ENCODE measurements around the gene HOXD8.

The HOXD8 gene

DNA sequence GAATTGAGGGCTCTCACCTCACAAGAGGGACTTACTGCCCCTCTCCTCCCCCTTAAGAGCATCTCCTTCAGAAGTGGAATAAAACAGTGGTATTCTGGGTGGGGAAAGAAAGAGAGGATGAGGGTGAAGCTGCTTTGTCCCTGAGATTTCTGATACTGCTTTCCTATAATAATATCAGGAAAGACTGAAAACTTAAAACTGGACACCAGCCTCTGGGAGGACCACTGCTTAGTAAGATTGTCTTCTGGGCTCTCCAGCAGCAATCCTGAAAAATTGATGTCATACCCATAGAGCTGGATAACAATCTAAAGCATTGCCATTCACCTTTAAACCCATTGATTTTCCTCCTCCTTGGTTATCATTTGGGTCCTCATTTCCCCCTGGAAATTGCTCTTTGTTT lies 17.1 kb downstream of the HOXD8 start:
- no peak for DNase-seq (ENCODE audit: low read depth in 3 of 3)

DNA sequence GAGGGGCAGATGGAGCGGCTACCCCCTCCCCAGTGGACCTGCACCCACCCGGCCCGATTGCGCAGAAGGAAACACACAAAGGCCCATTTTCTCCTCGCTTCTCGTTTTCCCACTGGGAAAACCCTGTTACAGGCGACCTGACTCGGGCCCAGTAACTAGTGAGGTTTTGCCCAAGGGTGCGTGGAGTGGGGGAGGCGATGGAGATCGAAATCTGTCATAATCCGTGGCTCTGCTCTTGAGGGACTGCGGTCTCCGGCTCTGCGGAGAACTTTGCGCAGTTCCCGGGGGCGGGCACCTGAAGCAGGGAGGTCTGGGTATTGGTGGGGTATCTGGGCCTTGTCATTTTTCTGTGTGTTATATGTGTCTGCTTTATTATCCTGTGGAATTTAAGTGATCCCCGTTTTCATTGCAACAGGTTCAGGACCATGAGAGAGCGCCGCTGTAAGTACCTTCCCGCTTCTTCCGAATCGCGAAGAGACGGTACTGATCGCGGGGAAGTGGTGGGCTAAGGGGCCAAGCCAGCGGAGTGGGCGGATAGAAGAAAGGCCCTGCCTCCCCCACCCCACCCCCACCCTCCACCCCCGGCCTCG lies 17.8 kb downstream of the HOXD8 start:
- DNase-seq (ENCODE audit: low read depth in 3 of 3) = no peak

DNA sequence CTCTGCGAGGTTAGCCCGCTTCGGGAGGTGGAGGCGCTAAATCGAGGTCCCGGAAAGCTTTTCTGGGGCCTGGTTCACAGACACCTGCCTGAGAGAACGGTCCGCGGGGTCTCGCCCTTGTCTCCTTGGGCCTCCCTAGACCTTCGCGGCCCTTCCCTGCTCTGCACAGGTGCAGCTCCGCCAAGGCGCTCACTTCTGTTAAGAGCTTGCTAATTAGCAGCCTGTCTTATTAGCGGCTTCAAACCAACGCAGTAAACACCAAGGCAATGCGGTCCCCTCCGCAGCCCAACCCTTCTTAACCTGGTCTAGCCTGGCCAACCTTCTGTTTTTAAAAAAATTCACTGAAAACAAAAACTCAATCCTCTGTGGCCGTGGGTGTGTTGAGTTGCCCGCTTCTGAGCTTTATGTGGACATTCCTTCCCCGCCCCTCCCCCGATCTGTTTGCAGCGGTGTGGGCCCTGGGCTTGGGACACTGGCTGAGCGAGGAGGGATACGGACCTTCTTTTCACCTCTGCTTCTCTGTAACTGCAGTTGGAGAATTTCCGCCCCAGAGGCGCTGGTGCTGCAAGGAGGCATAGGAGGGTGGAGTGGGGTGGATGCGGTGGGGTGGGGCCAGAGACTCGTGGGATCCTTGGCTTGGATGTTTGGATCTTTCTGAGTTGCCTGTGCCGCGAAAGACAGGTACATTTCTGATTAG lies 18.4 kb downstream of the HOXD8 start:
- DNase-seq (ENCODE audit: low read depth in 3 of 3) = no peak

DNA sequence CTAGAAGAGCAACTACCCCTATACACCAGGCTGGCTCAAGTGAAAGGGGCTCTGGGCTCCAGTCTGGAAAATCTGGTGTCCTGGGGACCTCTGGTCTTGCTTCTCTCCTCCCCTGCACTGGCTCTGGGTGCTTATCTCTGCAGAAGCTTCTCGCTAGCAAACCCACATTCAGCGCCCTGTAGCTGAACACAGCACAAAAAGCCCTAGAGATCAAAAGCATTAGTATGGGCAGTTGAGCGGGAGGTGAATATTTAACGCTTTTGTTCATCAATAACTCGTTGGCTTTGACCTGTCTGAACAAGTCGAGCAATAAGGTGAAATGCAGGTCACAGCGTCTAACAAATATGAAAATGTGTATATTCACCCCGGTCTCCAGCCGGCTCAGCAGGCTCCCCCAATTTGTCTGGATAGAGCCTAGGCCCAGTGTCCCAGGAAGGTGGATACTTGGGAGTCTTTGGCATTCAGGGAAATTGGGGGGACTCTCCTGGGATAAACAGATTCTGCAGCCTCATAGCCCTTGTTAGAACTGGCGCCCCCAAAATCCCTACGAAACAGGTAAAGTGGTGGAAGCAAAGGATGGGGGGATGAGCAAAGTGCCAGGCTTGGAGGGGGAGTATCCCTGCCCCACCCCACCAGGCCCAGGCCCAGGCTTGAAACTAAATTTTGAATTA lies 19.4 kb downstream of the HOXD8 start:
- DNase-seq (ENCODE audit: low read depth in 3 of 3) = no peak

DNA sequence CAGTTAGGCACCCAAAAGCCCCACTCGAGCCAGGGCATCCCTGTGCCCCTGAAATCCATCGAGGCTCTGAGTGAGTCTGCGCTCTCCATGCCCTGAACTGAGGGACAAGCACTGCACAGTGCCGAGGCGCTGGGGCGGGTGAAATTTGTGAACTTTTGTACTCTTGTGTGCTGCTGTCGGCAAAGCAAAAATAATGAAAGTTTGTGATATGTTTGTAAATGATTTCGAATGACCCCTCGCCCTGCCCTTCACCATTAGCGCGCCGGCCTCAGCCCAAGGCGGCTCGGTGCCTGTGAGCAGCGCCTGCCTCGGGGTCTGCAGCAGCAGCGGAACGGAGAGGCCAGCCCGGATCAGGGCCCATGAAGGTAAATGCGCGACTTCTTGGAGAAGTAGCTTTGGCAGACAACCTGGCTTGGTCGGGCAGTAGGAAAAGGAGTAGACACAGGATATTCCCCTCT lies 20.0 kb downstream of the HOXD8 start:
- DNase-seq (ENCODE audit: low read depth in 3 of 3) = no peak

DNA sequence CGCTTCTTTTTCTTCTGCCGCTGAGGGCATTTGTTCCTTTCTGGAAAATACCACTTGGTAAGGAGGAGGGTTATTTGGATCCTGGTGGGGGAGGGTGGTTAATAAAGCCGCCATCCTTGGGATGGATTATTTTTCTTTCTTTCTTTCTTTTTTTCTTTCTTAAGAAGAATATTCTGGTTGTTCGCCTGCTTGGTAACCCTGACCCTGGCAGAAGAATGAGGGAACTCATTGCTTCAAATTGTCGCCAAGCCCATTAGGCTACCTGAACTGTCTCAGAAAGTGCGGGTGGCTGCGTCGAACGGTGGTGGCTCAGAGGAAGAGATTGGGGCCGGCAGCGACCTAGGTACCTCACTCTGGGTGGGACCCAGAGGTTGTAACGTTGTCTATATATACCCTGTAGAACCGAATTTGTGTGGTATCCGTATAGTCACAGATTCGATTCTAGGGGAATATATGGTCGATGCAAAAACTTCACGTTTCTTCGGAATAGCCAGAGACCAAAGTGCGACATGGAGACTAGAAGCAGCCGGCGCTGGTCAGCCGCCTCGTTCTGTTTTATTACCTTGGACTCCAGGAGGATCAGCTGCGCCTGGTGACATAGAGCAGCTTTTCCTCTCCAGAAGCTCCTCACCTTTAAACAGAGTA lies 20.6 kb downstream of the HOXD8 start:
- no peak for DNase-seq (ENCODE audit: low read depth in 3 of 3)

DNA sequence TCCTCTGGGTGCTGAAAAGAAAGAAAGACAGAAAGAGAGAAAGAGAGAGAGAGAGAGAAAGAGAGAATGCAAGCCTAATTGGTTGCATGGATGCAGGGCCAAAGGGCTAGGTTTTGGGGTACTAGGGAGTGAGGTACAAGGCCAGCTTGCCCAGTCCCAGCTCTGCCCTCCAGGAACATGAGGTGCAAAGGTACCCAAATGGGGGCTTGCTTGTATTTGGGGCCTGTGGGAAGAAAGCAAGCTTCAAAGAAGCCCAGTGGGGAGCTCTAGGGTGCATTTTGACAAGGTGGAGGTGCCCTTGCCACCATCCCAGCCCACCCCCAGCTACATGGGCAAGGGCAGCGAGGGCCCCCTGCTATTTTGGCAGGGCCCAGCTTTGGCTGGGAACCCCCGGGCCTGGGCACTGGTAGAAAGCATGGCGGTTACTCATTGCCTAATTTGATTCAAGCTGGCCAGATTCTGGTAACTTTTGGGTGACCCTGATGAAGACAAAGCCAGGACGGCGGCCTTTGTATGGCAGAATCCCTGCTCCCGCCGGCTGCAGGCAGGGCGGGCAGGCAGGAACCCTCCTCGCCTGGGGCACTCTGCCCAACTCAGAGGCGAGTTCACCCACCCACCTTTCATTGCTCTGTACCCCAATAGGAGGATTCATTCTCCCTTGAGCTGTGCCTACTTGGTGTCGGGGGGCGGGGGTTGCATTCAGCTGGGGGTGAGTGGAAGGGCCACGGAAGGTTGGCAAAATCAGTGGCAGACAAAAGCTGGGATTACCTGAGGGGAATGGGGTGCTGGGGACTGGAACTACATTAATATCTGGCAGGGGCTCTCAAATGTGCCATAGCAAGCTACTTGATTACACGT lies 21.3 kb downstream of the HOXD8 start:
- DNase-seq (ENCODE audit: low read depth in 3 of 3) = no peak

DNA sequence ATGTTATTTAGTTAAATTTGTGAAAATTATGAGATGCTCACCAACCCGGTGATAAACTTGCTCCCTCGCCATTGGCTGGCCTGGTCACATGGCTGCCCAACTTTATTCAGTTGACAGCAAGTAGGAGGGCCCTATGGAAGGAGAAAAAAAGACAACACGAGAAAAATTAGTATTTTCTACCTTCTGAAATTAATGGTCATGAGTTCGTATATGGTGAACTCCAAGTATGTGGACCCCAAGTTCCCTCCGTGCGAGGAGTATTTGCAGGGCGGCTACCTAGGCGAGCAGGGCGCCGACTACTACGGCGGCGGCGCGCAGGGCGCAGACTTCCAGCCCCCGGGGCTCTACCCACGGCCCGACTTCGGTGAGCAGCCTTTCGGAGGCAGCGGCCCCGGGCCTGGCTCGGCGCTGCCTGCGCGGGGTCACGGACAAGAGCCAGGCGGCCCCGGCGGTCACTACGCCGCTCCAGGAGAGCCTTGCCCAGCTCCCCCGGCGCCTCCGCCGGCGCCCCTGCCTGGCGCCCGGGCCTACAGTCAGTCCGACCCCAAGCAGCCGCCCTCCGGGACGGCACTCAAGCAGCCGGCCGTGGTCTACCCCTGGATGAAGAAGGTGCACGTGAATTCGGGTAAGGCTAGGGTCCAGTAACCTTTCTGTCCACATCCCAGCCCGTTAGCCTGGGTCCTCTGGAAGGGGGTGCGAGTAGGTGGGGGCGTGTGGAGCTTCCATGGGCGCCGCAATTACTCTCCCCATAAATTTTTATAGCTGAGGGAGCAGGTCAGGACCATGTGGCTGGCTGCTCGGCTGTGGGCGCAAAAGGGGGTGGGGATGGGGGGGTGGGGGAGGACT lies 22.2 kb downstream of the HOXD8 start, which contains the start of gene HOXD4:
HOXD4 (plus strand) TSS at position 109 of the 846 bp plus-strand sequence; CDS start at position 193, 84 bp downstream.
- DNase-seq (ENCODE audit: low read depth in 3 of 3) = no peak

DNA sequence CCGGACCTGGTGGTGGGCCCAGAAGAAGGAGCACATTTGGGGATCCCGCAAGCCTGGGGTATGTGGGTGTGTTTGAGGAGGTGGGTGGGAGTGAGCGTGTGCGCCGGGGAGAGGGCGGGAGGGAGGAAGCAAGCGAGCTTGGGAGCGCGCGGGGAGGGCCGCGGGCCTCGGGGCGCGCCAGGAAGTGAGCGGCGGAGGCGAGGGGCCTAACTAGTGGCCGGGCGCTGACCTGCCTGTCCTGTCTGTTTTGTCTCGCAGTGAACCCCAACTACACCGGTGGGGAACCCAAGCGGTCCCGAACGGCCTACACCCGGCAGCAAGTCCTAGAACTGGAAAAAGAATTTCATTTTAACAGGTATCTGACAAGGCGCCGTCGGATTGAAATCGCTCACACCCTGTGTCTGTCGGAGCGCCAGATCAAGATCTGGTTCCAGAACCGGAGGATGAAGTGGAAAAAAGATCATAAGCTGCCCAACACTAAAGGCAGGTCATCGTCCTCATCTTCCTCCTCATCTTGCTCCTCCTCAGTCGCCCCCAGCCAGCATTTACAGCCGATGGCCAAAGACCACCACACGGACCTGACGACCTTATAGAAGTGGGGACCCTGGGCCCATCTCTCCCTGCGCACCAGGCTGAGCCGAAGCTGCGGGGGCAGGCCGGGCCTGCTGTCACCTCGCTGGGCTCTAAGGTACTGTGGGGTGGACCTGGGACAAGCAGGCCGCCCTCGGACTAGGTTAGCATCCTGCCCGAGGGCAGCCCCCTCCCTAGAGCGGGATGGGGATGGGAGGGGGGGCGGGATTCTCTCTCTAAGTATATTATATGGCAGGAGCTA lies 23.1 kb downstream of the HOXD8 start:
- DNase-seq (ENCODE audit: low read depth in 3 of 3) = no peak

DNA sequence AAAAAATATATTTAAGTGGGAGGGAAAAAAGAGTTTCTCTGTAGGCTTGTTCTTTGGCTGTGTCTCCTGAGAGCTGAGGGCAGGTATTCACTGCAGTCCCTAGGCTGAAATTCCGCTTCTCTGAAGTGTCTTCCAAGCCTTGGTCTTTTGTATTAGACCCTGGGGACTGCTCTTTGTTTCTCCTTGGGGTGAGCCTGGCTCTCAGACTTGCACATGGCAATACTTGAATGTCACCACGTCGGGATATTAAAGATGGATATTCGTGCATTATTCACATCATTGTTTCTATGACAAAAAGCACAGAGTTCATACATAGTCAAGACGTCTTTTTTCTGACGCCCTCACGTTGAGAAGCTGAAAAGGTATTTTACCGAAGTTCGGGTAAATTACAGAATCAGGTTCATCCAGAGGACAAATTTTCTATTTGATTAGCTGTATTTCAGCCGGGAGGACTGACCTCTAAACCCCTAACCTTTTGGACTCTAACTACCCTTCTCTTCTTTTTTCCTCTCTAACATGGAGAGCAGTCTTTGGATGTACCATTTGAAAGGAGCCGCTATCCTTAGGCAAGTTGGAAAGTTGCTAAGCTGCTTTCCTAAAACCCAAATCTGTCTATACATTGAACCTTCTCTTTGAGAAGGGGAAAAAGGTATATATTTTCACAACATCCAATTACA lies 25.2 kb downstream of the HOXD8 start:
- DNase-seq (ENCODE audit: low read depth in 3 of 3) = no peak

DNA sequence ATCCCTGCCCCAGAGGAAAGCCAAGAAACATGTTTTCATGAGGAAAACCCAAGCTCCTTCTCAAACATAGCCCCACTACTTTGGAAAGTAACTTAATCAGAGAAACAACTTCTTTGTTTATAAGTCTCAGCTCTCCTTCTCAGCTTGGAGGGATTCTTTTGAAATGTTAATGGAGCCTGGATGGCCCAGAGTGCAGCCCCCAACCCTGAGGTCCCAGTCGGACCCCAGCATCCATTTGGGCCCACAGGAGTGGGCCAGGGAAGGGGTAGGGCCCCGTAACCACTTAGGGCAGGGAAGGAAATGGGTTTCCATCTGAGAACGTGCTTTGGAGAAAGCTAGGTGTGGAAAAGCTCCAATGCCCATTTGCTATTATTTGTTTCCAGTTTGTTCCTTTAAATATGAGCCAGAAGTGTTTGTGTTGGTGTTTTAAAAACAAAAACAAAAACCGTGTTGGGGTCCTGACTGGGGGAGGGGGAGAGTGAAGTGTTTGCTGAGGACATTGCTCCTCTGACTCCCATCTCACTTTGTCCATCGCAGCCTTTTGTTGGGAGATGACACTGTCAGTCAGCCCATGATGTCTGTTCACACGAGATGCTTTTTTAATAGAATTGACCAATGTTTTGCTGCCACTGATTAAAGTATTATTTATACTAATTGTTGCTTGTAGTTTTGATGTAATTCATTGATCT lies 26.0 kb downstream of the HOXD8 start:
- DNase-seq (ENCODE audit: low read depth in 3 of 3) = no peak

DNA sequence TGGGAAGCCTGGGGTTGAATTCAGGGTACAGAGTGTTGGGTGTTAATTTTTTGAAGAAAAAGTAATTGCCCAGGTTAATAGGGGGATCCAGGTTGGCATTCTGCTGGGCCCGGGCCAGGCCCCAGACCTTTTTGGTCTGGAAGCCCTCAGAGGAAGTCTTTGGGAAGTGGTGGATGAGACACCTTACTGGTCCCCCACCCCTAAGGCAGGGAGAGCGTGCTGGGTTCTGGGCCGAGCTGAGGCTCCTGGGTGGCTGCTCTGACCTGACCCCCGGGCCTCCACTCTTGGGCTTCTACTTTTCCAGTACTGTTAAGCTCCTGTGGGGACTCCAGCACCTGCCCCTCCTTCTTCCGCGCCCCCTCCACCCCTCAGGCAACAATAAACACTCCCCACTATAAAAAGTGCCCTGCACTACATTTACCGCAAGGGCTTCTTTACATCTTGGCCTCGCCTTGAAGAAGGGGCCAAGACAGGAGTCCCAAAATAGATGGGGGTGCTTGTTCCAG lies 26.8 kb downstream of the HOXD8 start:
- DNase-seq (ENCODE audit: low read depth in 3 of 3) = no peak

DNA sequence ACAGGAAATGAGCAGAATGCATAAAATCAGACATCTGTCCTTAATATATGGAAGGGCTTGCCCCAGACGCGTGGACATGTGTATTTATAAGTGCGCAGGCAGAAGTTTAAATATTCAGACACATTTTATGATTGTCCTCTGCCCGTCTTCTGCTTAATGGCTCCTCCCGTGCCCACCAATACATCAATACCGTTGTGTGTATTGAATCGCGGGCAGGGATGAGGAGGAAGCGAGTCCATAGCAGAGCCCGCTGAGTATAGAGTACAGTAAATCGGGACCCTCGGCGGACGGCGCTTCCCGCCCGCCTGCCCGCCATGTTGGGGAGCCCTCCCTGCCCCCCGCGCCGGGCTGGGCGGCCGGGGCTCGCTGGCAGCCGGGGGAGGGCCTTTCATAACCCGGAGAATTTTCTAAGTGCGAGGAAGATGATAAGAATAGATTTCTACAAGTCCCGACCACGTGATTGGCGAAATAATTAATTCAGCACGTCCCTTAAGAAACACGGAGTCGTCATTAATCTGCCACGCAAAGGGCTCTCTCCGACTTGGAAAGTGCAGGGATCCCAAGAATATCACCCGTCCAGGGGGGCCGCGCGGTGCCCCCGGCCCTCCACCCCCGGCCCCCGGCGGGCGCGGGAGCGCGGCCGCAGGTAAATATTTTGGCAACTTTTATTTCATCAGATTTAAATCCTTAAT lies 27.4 kb downstream of the HOXD8 start, which contains the start of gene HOXD3:
HOXD3 (plus strand) TSS at position 501 of the 692 bp plus-strand sequence. CDS start 11,808 bp downstream, outside the sequence.
- DNase-seq (ENCODE audit: low read depth in 3 of 3) = no peak

DNA sequence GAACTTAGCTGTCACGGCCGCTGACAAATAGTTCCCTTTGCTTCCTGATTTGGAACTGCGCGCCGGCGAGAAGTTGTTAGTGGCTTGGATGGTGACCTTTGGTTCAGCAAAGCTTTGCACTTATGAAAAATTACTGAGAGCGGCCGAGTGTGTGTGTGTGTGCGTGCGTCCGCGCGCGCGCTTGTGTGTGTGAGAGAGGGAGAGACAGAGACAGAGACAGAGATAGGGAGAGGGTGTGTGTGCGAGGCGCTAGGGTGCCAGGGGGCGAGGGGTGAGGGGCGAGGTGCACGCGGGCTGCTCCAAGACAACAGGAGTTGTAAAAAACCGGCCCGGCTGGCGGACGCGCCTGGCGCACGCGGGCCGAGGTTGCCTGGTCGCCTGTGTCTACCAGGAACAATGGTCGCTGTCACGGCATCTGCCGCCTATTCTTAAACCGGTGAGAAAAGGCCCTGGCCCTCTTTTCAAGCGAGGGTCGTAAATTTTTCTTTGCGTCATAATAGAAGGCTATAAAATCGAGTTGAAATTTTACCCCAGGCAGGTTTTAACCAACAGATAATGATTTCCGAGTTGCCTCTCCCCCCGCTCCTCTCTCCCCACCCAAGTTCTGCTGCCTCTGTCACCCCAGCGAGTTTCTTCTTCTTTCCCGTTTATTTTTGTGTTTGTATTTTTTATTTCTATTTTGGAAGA lies 28.1 kb downstream of the HOXD8 start:
- DNase-seq (ENCODE audit: low read depth in 3 of 3) = no peak

DNA sequence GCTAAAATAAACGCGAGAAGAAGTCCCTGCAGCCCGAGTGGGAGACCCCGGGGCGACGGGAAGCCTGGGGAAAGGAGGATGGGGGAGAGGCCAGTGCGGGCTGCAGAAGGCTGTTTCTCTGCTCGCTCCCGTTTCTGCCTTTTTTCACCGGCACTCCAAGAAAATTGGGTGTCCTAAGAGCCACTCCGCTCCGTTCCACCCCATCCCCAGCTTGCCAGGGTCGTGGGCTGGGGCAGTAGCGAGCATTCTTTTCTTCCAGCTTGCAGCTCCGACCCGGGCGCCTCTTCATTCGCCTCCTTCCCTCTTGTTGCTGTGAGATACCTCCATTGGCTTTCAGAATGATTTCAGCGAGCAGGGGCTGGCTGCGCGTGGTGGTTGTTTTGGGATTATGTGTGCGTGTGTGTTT lies 28.7 kb downstream of the HOXD8 start:
- no peak for DNase-seq (ENCODE audit: low read depth in 3 of 3)

DNA sequence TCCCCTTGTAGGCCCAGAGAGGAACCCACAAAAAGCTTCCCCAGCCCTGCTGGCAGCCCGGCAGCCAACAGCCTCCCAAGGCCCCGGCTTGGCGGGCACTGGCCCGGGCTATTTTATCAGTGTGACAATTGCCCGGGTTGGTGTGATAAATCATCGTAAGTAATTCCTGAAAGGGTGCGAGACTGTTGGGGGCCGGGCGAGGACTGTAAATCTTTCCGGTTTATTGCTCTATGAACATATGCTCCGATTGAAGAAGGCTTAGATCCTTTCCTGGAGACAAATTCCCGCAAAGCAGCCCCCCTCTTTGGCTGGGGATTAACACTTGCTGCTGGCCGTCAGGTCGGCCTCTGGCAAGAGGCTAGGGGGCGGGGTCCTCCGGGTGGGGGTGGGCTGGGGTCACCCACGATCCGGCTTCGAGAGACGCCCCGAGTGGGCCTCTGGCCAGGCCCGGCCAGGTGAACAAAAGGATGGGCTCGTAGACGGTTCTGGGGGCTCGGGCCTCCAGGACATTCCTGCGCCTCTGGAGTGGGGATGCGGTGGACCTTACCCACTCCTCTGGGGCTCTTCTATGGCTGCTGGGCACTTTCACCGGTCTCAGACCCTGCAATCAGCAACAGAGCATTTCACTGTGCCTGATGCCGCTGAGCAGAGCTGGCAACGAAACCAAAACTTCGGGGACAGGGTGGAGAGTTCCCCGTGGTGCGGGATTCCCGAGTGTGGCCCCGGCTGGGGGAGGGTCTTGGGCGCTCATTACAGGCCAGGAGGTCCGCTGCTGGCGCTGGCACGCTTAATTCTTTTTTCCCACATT lies 29.6 kb downstream of the HOXD8 start:
- no peak for DNase-seq (ENCODE audit: low read depth in 3 of 3)
